GM12873 (cell line): ENCODE results near the gene CPT1C.

ENCODE experiments used
- TF ChIP-seq, protein P1 (sequence below): IDR thresholded peaks from 2 replicates; pipeline ENCODE4 v1.5.1; 2012; ENCODE audit warnings: low read depth, mild to moderate bottlenecking, moderate library complexity, low read length, control low read depth; ENCODE audit not compliant: insufficient read depth; ENCODE audit errors: missing control alignments

The CPT1C gene

DNA sequence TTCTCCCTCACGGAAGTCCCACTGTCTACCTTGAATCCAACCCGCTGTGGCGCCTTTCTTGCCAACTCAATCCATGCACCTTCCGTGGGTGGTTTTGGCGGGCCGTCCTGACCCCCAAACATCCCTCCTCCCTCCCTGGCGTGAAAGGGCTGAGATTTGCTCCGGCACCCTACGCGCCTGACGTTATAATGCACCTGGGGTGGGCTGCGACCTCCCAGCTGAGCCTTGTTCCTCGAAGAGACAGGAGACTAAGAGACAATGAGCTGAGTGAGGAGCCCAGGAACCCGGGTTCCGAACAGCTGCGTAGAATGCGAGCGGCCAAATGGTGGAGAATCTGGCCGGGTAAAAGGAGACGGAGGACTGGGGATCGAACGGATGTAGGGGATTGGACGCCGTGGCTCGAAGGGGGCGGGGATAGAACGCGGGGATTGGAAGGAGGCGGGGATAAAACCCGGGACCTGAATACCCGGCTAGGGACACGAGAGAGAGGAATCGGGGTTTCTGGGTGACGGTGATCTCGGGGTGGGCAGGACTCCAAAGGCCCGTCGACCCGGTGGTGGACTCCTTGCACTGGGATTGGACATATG is at the start of gene CPT1C:
Gene CPT1C, plus strand, starts transcription at position 461 of the 587 bp plus-strand sequence. CDS start 1,137 bp downstream, outside the sequence.
- TF ChIP-seq, protein P1, sequence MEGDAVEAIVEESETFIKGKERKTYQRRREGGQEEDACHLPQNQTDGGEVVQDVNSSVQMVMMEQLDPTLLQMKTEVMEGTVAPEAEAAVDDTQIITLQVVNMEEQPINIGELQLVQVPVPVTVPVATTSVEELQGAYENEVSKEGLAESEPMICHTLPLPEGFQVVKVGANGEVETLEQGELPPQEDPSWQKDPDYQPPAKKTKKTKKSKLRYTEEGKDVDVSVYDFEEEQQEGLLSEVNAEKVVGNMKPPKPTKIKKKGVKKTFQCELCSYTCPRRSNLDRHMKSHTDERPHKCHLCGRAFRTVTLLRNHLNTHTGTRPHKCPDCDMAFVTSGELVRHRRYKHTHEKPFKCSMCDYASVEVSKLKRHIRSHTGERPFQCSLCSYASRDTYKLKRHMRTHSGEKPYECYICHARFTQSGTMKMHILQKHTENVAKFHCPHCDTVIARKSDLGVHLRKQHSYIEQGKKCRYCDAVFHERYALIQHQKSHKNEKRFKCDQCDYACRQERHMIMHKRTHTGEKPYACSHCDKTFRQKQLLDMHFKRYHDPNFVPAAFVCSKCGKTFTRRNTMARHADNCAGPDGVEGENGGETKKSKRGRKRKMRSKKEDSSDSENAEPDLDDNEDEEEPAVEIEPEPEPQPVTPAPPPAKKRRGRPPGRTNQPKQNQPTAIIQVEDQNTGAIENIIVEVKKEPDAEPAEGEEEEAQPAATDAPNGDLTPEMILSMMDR: no peak

- TF ChIP-seq, protein P1: no peak
These were observed 49.0 kb upstream of the CPT1C start, which contains the start of gene SCAF1 for GRCh38 chr19:49641688-49642491. Gene SCAF1 (plus strand): TSS chr19:49642209. CDS start chr19:49645027, 2,818 bp downstream.

DNA sequence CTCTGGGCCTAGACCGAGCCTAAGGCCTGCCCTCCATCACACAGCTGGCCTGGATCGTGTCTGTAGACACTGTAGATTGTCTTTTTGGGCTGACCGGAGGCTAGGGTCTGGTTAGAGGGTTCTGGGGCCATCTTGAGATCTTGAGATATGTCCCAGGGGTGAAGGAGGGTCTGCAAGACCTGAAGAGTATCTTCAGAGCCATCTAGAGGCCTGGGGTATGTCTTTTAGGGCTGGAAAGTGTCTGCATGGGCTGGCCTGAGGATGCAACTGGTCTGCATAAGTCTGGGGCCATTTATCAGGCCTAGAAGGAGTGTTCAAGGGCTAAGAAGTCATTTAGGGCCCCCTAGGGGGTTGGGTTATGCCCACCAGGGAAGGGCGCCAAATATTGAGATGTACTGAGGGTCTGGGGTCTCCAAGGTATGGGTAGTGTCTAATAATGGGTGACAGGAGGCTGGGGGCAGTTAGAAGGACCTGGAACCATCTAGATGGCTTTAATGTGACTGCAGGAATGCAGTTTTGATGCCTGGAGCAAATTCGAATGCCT is 48.4 kb upstream of the CPT1C start:
- TF ChIP-seq, protein P1: no peak

DNA sequence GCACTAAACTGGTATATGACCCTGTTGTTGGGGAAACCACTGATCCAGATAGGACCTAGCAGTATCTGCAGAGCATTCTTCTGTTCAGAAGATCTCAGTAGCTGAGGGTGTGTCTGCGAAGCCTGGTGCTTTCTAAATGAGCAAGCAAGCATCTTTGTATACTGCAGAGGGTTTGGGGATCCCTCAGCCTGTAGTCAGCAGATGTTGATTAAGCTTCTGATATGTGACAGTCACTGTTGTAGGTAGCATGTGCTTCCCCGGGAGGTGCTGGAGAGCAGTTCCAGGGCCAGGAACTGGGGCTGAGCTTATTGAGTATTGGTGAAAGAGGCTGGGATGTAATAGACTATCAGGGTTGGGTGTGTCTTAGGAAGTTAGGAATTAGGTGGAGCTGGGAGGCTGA is 47.5 kb upstream of the CPT1C start:
- TF ChIP-seq, protein P1: no peak

DNA sequence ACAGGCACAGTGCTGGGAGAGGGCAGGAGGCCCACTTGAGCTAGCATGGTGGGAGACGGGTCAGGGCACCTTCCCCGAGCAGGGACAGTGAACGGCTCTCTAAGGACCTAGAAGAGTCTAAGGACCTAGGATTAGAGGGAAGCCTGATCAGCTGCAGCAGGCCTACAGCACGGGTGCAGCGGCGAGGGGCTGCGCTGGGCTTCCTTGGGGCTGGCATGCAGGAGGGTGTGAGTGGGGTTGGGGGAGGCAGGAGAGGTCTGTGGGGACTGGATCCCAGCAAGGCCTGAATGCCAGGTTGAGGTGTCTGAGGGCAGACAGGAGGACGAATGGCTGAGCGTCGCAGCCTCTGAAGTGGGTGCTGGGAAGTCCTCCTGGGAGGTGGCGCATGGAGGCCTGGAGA is 45.3 kb upstream of the CPT1C start:
- TF ChIP-seq, protein P1: no peak

- TF ChIP-seq, protein P1: no peak
These were observed 44.9 kb upstream of the CPT1C start for GRCh38 chr19:49645995-49646394.

GRCh38 chr19:49646586-49646985 is 44.3 kb upstream of the CPT1C start:
- TF ChIP-seq, protein P1: no peak
